ENCODE results near the gene CCDC32. TPM values are rescaled to one million over a fixed set of nuclear protein-coding genes. Genes with fewer than 3 reads are reported as not detected.

The CCDC32 gene
- total and polyA plus RNA-seq, 12 donors = 16.0 to 37.5 (median 23.5) TPM

DNA sequence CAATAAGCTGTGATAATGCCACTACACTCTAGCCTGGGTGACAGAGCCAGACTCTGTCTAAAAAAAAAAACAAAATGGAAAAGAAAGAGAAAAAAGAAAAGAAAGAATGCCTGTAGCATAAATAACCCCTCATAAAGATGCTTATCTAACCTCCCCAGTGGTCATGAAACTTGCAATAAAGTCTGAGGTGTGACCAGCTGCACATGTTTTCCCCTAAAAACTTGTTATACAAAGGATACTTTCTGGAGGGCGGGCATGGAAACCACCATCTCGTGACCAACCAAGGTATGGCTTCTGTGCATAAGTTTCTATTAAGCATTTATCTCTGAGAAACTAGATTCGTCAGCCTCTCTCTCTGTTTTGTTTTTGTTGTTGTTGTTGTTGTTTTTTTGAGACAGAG, 21.8 kb downstream of the CCDC32 start:
- ATAC-seq = no peak
- TF ChIP-seq, protein P1, sequence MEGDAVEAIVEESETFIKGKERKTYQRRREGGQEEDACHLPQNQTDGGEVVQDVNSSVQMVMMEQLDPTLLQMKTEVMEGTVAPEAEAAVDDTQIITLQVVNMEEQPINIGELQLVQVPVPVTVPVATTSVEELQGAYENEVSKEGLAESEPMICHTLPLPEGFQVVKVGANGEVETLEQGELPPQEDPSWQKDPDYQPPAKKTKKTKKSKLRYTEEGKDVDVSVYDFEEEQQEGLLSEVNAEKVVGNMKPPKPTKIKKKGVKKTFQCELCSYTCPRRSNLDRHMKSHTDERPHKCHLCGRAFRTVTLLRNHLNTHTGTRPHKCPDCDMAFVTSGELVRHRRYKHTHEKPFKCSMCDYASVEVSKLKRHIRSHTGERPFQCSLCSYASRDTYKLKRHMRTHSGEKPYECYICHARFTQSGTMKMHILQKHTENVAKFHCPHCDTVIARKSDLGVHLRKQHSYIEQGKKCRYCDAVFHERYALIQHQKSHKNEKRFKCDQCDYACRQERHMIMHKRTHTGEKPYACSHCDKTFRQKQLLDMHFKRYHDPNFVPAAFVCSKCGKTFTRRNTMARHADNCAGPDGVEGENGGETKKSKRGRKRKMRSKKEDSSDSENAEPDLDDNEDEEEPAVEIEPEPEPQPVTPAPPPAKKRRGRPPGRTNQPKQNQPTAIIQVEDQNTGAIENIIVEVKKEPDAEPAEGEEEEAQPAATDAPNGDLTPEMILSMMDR (IDR thresholded peaks at IDR 0.05) = no peak
- peaks cover 0 to 16% (median 3%) of the 10 kb centered on the region in 9 donors for H3K4me1 ChIP-seq
- intact Hi-C loops (cut with DNase I) = no loop called here
- H3K9me3 ChIP-seq = no peaks in the 10 kb centered on the region
- H3K4me3 ChIP-seq = no peak overlapping the region
- no peak for DNase-seq
- 98% methylated on average over 3 of the region's 3 CpGs for WGBS, 2 donors
- H3K27me3 ChIP-seq = no peaks in the 10 kb centered on the region
- H3K36me3 ChIP-seq = peaks cover 0 to 31% (median 0%) of the 10 kb centered on the region in 9 donors
- H3K27ac ChIP-seq = no peak overlapping the region

DNA sequence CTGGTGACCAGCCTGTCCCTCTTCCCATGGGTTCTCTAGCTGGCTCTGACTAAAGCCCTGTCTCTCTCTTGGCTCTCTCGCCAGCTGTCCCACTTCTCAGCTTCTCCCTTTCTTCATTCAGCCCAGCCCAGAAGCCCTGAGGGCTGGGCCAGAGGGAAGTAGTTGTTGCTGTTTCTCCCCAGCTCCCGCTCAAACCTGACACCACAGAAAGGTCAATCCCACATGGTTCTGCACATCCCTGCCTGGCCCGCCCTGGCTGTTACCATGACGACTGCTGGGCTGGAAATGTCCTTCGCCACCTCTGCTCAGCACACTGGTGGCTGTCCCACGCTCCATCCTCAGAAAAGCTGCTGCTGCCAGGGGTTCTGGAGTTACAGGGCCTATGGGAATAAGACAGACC, 25.9 kb downstream of the CCDC32 start:
- TF ChIP-seq, protein P1 (IDR thresholded peaks at IDR 0.05) = no peak
- DNase-seq (no peak), ATAC-seq (no peak)
- no peak overlapping the region for H3K27ac ChIP-seq
- no peaks in the 10 kb centered on the region for H3K9me3 ChIP-seq
- intact Hi-C loops (cut with DNase I) = no loop called here
- H3K27me3 ChIP-seq = no peaks in the 10 kb centered on the region
- no peak overlapping the region for H3K4me3 ChIP-seq
- 89 to 93% methylated on average over 6 of the region's 6 CpGs for WGBS, 2 donors
- peaks cover 0 to 16% (median 0%) of the 10 kb centered on the region in 9 donors for H3K36me3 ChIP-seq
- peaks cover 0 to 23% (median 5%) of the 10 kb centered on the region in 9 donors for H3K4me1 ChIP-seq

DNA sequence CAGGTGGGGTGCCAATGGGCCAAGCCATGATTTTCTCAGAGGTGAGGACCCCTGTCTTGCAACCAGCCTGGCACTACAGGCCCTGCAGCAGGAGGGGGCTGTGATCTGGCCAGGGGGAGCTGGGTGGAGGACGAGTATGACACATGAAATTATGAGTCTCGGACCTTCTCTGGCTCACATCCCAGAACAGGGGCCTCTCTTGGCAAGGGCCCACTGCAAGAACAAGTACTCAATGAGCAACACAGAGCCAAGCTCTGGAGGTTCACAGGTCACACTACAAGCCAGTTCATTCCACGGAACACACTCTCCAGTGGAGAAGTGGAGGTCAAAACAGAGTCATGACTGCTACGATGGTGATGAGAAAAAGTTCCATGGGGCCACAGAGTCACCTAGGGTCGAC, 28.3 kb downstream of the CCDC32 start:
- DNase-seq = no peak
- H3K4me3 ChIP-seq = no peak overlapping the region
- intact Hi-C loops (cut with DNase I) = no loop called here
- no peaks in the 10 kb centered on the region for H3K27me3 ChIP-seq
- no peaks in the 10 kb centered on the region for H3K9me3 ChIP-seq
- peak overlapping the region in 4 of 10 donors; percentile 26 to 67 (median 64) for H3K27ac ChIP-seq
- peaks cover 0 to 18% (median 0%) of the 10 kb centered on the region in 9 donors for H3K36me3 ChIP-seq
- TF ChIP-seq, protein P1 (IDR thresholded peaks at IDR 0.05) = no peak
- peaks cover 0 to 23% (median 5%) of the 10 kb centered on the region in 9 donors for H3K4me1 ChIP-seq
- ATAC-seq = peak in 3 of 8 donors; percentile 29 to 40 (median 39)
- WGBS, 2 donors = 41 to 49% methylated on average over 5 of the region's 5 CpGs

DNA sequence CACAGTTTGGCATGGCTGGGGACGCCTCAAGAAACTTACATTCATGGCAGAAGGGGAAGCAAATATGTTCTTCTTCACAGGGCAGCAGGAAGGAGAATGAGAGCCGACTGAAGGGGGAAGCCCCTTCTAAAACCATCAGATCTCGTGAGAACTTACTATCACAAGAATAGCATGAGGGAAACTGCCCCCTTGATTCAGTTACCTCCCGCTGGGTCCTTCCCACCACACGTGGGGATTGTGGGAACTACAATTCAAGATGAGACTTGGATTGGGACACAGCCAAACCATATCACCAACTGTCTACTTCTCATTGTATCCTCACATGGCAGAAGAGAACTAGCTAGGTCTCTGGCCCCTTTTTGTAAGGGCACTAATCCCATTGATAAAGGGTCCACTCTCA, 30.5 kb downstream of the CCDC32 start:
- TF ChIP-seq, protein P1 (IDR thresholded peaks at IDR 0.05) = no peak
- no peaks in the 10 kb centered on the region for H3K27me3 ChIP-seq

More for the DNA sequence above, 30.5 kb downstream of the CCDC32 start:
- Histone ChIP-seq H3K36me3 (peaks cover 0 to 18% (median 0%) of the 10 kb centered on the region in 9 donors), H3K9me3 (no peaks in the 10 kb centered on the region), H3K4me1 (peaks cover 0 to 23% (median 5%) of the 10 kb centered on the region in 9 donors), H3K4me3 (no peak overlapping the region), H3K27ac (no peak overlapping the region)
- no peak for ATAC-seq
- 72 to 74% methylated on average over 5 of the region's 5 CpGs for WGBS, 2 donors
- intact Hi-C loops (cut with DNase I) = no loop called here
- DNase-seq = no peak
